IPS-18a (cell line): ENCODE results near the gene MSRB1.
"Not testable (repeated sequence)": the region's sequence is repeated elsewhere in the genome, so short reads cannot be mapped to it uniquely, and the experiment has no call there.

Experiments
- H3K27ac ChIP-seq: one replicate; pipeline ENCODE4 v1.5.1; 2013; ENCODE audit warnings: low read length
- H3K27me3 ChIP-seq: one replicate; pipeline ENCODE4 v1.6.1; 2013; ENCODE audit warnings: mild to moderate bottlenecking, low read length; ENCODE audit not compliant: control insufficient read depth, insufficient read depth
- H3K36me3 ChIP-seq: one replicate; pipeline ENCODE4 v1.6.1; 2013; ENCODE audit warnings: low read depth, low read length; ENCODE audit not compliant: control insufficient read depth
- H3K4me1 ChIP-seq: one replicate; pipeline ENCODE4 v1.6.1; 2013; ENCODE audit warnings: low read depth, low read length; ENCODE audit not compliant: control insufficient read depth
- H3K4me3 ChIP-seq: one replicate; pipeline ENCODE4 v1.5.1; 2013; ENCODE audit warnings: low read length
- H3K9ac ChIP-seq: one replicate; pipeline ENCODE4 v1.6.1; 2013; ENCODE audit warnings: mild to moderate bottlenecking, low read length, moderate library complexity
- H3K9me3 ChIP-seq: one replicate; pipeline ENCODE4 v1.6.1; 2013; ENCODE audit warnings: low read depth, low read length; ENCODE audit not compliant: control insufficient read depth

MSRB1 gene

DNA sequence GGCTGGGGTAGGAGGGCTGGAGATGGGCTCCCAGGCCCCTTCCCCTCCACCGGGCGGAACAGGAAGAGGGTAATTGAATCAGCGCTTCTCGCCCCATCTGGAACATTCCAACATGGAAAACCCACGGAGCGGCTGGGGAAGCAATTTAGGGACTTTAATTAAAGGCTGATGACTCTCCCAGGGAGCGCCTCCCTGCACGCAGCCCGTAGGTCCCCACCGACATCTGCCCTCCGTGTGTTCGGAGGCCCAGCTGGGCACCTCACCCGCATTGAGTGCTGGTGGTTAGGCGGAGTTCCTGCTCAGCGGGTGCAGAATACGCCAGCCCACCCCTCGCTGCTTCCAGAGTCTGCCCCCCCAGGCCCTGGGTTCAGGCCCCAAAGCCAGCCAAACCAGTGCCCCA, 34.8 kb downstream of the MSRB1 start:
- Histone ChIP-seq H3K27me3 (no peaks in the 10 kb centered on the region), H3K9ac (no peak overlapping the region), H3K4me3 (no peak overlapping the region), H3K4me1 (no peaks in the 10 kb centered on the region), H3K9me3 (no peaks in the 10 kb centered on the region), H3K36me3 (no peaks in the 10 kb centered on the region), H3K27ac (no peak overlapping the region)

DNA sequence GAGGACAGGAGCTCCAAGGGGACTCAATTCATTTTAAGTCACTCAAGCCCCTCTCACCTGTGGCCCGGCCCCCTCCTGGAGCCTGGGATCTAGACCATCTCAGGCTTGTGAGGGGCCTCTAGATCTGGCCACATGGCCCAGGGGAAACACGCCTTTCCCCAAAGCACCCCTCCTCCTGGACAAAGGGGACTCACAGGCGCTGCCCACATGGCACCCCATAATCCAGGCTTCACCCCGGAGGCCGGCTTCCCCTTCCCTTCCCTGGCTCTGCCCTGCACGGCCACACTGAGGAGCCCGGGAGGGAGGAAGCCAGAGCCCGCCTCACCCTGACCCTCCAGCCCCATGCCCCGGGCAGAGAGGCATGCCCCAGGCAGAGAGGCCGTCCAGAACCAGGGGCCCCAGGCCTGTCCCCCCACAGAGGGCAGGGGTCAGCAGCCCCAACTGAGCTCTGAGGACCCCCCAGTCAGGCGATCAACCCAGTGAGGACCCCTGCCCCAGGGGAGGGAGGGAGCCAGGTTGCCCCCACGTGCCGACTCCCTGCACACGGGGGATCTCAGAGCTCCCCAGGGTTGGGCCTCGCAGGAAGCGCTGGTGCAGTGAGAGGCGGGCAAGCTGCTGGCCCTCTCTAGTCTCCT, 35.7 kb downstream of the MSRB1 start:
- no peak overlapping the region for H3K27ac ChIP-seq
- no peaks in the 10 kb centered on the region for H3K9me3 ChIP-seq
- no peaks in the 10 kb centered on the region for H3K27me3 ChIP-seq
- H3K4me1 ChIP-seq: no peaks in the 10 kb centered on the region
- H3K4me3 ChIP-seq: no peak overlapping the region
- H3K9ac ChIP-seq: no peak overlapping the region
- no peaks in the 10 kb centered on the region for H3K36me3 ChIP-seq

DNA sequence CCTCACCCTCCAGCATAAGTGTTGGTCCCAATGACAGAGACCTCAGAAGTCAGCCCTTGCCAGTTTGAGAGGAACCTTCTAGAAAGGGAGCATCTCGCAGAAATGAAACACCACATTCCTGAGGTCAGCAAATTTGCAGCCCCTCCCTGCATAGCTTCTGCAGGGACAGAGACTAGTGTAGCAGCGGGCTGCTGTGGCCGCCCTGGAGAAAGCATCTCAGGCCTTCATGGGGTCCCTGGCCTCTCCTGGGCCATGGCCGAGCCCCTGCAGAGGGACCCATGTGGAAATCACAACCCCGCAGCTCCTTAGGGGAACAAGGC, 36.2 kb downstream of the MSRB1 start:
- Histone ChIP-seq H3K27ac (no peak overlapping the region), H3K9me3 (no peaks in the 10 kb centered on the region), H3K27me3 (no peaks in the 10 kb centered on the region), H3K36me3 (no peaks in the 10 kb centered on the region), H3K4me3 (no peak overlapping the region), H3K9ac (no peak overlapping the region), H3K4me1 (no peaks in the 10 kb centered on the region)

DNA sequence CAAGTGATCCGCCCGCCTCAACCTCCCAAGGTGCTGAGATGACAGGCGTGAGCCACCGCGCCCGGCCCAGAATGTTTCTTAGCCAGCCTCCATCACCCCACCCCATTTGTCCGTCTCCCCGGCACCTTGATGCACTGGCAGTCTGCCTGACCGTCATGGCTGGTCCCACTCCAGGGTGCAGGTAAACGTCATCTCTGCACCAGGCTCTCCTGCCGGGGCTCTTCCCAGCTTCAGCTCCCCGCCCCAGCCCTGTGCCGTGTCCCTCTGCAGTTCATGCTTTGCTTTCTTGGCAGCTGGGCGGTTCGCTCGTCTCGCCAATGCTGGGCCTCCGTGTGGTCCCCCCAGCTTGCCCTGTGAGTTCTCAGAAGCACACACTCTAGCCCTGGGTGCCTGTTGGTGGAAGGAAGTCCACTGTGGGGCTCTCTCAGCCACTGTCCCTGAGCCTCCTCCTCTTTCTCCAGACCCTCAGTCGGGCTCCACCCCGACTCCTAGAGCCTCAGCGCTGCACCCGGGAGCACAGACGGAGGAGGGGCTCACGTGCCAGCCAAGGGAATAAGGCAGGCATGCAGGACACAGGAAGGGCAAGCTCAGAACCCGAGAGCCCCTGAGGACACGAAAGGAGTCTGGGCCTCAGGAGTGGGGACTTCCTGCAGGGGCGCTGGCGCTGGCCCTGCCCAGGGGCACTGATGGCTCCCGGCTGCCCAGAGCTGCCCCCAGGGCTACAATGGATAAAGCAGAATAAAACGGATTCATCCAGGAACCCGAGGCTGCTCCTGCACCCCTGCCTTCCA, 36.7 kb downstream of the MSRB1 start:
- H3K9me3 ChIP-seq: no peaks in the 10 kb centered on the region
- no peak overlapping the region for H3K9ac ChIP-seq
- no peaks in the 10 kb centered on the region for H3K36me3 ChIP-seq
- H3K27me3 ChIP-seq: no peaks in the 10 kb centered on the region
- H3K4me1 ChIP-seq: no peaks in the 10 kb centered on the region
- H3K4me3 ChIP-seq: no peak overlapping the region
- no peak overlapping the region for H3K27ac ChIP-seq

DNA sequence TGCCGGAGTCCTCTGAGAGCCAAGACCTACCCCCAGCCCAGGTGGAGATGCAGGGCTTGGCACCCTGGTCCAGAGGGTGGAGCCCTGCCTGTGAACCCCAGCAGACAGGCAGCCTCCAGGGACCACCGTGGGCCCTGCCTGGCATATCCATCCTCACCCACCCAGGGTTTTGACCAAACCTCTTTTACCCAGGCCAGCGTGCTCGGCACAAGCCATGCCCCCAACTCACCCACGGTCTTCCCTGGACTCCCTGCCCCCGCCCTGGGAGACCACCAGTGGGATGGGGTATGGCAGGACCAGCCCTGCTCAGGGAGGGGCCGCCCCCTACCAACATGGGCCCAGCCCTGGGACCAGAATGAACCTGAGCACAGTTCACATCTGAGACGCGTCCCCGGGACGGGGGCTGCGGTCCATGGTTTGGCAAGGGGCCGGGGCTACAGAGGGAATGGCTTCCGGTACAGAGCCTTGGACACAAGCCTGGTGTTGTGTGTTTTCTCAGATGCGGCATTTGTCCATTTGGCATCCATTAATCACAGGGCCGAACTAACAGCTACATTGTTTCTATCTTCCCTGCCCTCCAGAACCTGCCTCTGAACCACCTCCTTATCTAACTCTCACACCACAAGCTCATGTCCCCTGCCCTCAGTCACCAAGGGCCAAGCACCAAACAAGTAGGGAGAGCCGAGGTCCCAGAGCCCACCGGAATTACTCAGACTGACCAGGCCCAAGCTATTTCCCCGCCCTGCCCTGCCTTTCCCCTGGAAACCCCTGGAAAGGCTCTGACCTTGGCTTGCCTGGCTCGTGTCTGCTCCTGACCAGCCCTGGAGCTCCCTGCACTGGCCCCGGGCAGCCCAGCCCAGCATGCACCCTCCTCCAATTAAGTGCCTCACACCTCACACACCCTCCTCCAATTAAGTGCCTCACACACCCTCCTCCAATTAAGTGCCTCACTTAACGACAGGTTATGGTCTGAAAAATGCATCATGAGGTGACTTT, 38.9 kb downstream of the MSRB1 start:
- Histone ChIP-seq H3K4me1 (no peaks in the 10 kb centered on the region), H3K27me3 (no peaks in the 10 kb centered on the region), H3K4me3 (no peak overlapping the region), H3K9ac (no peak overlapping the region), H3K9me3 (no peaks in the 10 kb centered on the region), H3K36me3 (no peaks in the 10 kb centered on the region), H3K27ac (no peak overlapping the region)

DNA sequence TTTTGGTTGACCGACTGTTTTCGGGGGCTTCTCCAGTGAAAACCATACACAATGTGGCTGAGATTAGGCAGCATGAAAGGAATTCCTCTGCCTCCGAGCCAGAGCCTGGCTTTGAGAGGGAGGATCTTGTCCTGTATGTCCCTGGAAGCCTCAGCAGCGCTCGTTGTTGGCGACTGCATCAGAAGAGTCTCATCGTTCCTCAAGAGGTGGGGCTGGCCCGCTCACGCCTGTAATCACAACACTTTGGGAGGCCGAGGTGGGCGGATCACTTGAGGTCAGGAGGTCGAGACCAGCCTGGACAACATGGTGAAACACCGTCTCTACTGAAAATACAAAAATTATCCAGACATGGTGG, 39.8 kb downstream of the MSRB1 start:
- H3K9me3 ChIP-seq: no peaks in the 10 kb centered on the region
- no peaks in the 10 kb centered on the region for H3K4me1 ChIP-seq
- no peak overlapping the region for H3K27ac ChIP-seq
- no peak overlapping the region for H3K4me3 ChIP-seq
- H3K9ac ChIP-seq: no peak overlapping the region
- H3K27me3 ChIP-seq: no peaks in the 10 kb centered on the region
- H3K36me3 ChIP-seq: no peaks in the 10 kb centered on the region

DNA sequence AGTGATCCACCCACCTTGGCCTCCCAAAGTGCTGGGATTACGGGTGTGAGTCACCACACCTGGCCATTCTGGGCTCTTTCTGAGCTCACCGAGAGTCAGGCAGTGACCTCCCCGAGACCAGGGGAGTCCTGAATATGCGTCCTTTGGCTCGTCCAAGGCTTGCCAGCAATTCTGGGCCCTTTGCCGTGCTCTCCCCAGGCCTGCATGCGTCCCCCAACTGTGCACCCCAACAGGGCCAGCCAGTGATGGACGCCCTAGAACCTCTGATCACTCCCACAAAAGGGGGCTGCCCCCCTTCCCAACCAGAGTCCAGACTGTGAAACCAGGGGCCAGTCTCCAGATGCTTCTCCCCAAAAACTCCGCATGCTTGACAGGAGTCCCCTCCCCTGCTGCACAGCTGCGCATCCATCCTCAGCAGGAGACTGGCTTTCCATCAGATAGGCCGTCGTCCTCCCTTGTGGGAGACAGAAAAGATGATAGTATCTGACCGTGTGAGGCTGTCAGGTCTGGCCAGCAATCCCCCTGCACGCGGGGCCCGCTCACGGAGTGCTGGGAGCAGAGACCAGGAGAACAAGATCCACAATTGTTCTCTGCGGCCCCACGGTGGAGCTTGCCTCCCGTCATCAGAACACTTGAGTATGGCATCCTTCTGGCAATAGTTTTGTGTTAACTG, 40.3 kb downstream of the MSRB1 start:
- H3K9me3 ChIP-seq: no peaks in the 10 kb centered on the region
- no peak overlapping the region for H3K4me3 ChIP-seq
- H3K4me1 ChIP-seq: no peaks in the 10 kb centered on the region
- H3K9ac ChIP-seq: no peak overlapping the region
- H3K27ac ChIP-seq: no peak overlapping the region
- H3K36me3 ChIP-seq: no peaks in the 10 kb centered on the region
- H3K27me3 ChIP-seq: no peaks in the 10 kb centered on the region

DNA sequence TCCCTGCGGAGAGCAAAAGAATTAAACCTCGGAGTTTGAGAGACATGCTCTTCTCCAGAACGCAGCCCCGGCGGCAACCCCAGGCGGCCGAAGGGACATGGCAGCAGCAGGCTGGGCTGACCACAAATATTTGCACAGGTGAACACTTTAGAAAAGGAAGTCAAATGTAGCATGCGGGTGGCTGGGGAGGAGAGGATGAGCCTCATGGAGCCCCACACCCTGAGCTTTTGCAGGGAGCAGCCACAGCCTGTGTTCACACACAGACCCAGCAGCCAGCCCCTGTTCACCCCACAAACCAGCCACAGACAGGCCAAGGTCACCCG, 42.6 kb downstream of the MSRB1 start:
- Histone ChIP-seq H3K27me3 (no peaks in the 10 kb centered on the region), H3K9ac (no peak overlapping the region), H3K4me3 (no peak overlapping the region), H3K27ac (no peak overlapping the region), H3K9me3 (no peaks in the 10 kb centered on the region), H3K4me1 (no peaks in the 10 kb centered on the region), H3K36me3 (no peaks in the 10 kb centered on the region)

DNA sequence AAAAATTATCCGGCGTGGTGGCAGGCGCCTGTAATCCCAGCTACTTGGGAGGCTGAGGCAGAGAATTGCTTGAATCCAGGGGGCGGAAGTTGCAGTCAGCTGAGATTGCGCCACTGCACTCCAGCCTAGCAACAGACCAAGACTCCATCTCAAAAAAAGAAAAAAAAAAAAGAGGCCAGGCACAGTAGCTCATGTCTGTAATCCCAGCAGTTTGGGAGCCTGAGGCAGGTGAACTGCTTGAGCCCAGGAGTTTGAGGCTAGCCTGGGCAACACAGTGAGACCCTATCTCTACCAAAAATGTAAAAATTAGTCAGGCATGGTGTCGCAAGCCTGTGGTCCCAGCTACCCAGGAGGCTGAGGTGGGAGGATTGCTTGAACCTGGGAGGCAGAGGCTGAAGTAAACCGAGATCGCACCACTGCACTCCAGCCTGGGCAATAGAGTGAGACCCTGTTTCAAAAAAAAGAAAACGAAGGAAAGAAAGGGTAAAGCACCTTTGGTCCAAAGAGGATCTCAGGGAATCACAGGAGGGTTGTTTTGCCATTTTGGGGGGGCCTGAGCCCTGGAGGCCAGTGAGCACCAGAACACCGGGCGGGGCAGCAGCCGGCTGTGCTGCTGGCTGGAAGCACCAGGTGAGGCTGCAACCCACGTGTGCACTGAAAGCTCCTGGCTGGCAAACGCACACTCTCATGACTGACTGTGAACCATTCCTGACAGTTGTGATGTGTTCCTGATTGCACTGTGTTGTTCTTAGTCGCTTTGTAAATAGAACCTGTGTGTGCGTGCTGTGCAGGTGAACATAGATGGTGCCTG, 43.2 kb downstream of the MSRB1 start:
- Histone ChIP-seq H3K36me3 (no peaks in the 10 kb centered on the region), H3K9me3 (no peaks in the 10 kb centered on the region), H3K27me3 (no peaks in the 10 kb centered on the region), H3K9ac (no peak overlapping the region), H3K27ac (no peak overlapping the region), H3K4me3 (no peak overlapping the region), H3K4me1 (no peaks in the 10 kb centered on the region)

DNA sequence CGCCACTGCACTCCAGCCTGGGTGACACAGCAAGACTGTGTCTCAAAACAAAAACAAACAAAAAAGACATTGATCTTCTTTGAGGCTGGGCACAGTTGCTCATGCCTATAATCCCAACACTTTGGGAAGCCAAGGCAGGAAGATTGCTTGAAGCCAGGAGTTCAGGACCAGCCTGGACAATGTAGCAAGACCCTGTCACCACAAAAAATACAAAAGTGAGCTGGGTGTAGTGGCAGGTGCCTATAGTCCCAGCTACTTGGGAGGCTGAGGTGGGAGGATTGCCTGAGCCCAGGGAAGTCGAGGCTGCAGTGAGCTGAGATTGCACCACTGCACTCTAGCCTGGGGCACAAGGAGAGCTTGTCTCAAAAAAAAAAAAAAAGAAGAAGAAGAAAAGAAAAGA, 45.3 kb downstream of the MSRB1 start:
- H3K4me3 ChIP-seq, H3K9me3 ChIP-seq, H3K27ac ChIP-seq, H3K36me3 ChIP-seq, H3K27me3 ChIP-seq, H3K4me1 ChIP-seq, H3K9ac ChIP-seq: not testable (repeated sequence)
